ENCODE measurements around the gene HLA-DRA.

DNA sequence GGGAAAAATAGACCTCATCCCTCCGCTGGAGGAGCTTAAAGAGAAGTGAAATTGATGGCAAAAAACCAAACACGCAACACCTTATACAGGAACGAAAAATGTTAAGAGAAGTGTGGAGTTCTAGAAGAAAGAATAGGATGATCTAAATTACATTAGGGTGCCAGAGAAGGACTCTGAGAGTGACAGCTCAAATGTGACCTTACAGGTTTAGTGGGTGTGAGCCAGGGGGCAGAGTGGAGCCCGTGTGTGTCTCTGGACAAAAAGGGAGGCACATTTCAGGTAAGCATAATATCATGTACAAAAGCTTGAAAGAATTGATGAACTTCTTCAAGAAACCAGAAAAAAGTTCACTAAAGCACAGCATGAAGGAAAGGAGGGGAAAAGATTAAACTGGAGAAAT, 20.8 kb downstream of the HLA-DRA start:
- TF ChIP-seq, protein P1, sequence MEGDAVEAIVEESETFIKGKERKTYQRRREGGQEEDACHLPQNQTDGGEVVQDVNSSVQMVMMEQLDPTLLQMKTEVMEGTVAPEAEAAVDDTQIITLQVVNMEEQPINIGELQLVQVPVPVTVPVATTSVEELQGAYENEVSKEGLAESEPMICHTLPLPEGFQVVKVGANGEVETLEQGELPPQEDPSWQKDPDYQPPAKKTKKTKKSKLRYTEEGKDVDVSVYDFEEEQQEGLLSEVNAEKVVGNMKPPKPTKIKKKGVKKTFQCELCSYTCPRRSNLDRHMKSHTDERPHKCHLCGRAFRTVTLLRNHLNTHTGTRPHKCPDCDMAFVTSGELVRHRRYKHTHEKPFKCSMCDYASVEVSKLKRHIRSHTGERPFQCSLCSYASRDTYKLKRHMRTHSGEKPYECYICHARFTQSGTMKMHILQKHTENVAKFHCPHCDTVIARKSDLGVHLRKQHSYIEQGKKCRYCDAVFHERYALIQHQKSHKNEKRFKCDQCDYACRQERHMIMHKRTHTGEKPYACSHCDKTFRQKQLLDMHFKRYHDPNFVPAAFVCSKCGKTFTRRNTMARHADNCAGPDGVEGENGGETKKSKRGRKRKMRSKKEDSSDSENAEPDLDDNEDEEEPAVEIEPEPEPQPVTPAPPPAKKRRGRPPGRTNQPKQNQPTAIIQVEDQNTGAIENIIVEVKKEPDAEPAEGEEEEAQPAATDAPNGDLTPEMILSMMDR (IDR thresholded peaks at IDR 0.05; ENCODE audit: poor library complexity) = no peak
- TF ChIP-seq EZH2 (IDR thresholded peaks at IDR 0.05; ENCODE audit: borderline replicate concordance) = no peak

Measured in hepatocyte (in vitro differentiated cells).